HepG2 (cell line): ENCODE results near the gene PGP. TPM values are rescaled to one million over a fixed set of nuclear protein-coding genes. Genes with fewer than 3 reads are reported as not detected.

Source experiments
- ATF4 ChIP-seq, 2 experiments: fragments of 450-650 bp in 1 of 2; sonication (generic) in 1 of 2; formaldehyde crosslinking; IDR thresholded peaks; 2 replicates each; pipeline versions ENCODE4 v1.5.0 to v1.8.0; 2020 to 2022; ENCODE audit warnings: mild to moderate bottlenecking in 1 of 2, missing genetic modification reagents in 1 of 2
- CEBPG ChIP-seq: IDR thresholded peaks from 2 replicates; pipeline ENCODE4 v1.6.1; 2016
- GATAD2A ChIP-seq: IDR thresholded peaks from 2 replicates; pipeline ENCODE4 v1.6.1; 2016
- HMG20B ChIP-seq: conservative IDR thresholded peaks from 2 replicates; pipeline ENCODE4 v1.6.1; 2016; ENCODE audit warnings: missing genetic modification reagents, missing compliant biosample characterization
- KDM4B ChIP-seq: sonication (generic); formaldehyde crosslinking; IDR thresholded peaks from 2 replicates; pipeline ENCODE4 v1.4.0; 2020; ENCODE audit warnings: missing genetic modification reagents
- KDM6A ChIP-seq: IDR thresholded peaks from 2 replicates; pipeline ENCODE4 v1.6.1; 2016; ENCODE audit warnings: low read depth
- MAFF ChIP-seq: IDR thresholded peaks from 2 replicates; pipeline ENCODE4 v1.6.1; 2011; ENCODE audit warnings: low read depth, low read length, improper control_type of control experiment
- NFE2L2 ChIP-seq: fragments of 150-350 bp; IDR thresholded peaks from 2 replicates; pipeline ENCODE4 v1.6.1; 2014; ENCODE audit warnings: low read length
- PHB2 ChIP-seq: fragments of 450-650 bp; IDR thresholded peaks from 2 replicates; pipeline ENCODE4 v1.6.1; 2018; ENCODE audit not compliant: partially characterized antibody
- SMC3 ChIP-seq: IDR thresholded peaks from 2 replicates; pipeline ENCODE4 v1.6.1; 2011; ENCODE audit warnings: low read length, improper control_type of control experiment
- TBX2 ChIP-seq: sonication (generic); formaldehyde crosslinking; IDR thresholded peaks from 2 replicates; pipeline ENCODE4 v1.5.0; 2020; ENCODE audit warnings: missing genetic modification reagents, mild to moderate bottlenecking, borderline replicate concordance
- ZBTB26 ChIP-seq: IDR thresholded peaks from 2 replicates; pipeline ENCODE4 v1.6.1; 2016; ENCODE audit warnings: missing compliant biosample characterization, missing genetic modification reagents, borderline replicate concordance
- ZNF142 ChIP-seq: sonication (generic); formaldehyde crosslinking; IDR thresholded peaks from 2 replicates; pipeline ENCODE4 v1.4.0; 2020; ENCODE audit warnings: missing genetic modification reagents
- ZNF441 ChIP-seq: sonication (generic); formaldehyde crosslinking; IDR thresholded peaks from 2 replicates; pipeline ENCODE4 v1.7.0; 2021; ENCODE audit warnings: missing genetic modification reagents, borderline replicate concordance
- ZNF619 ChIP-seq: sonication (generic); formaldehyde crosslinking; IDR thresholded peaks from 2 replicates; pipeline ENCODE4 v1.4.0; 2020; ENCODE audit warnings: mild to moderate bottlenecking, missing genetic modification reagents
- ZNF672 ChIP-seq: sonication (generic); formaldehyde crosslinking; IDR thresholded peaks from 2 replicates; pipeline ENCODE4 v1.8.1; 2022; ENCODE audit warnings: missing genetic modification reagents
- polyA plus RNA-seq, 8 experiments: library from polyadenylated mRNA; depleted of rRNA in 3 of 8; stranded (reverse) in 7 of 8; unstranded in 1 of 8; fragments of >200 nt; fragmentation: Illumina TruSeq in 4 of 8; extraction: Trizol in 4 of 8; gene quantifications; 2 replicates each; pipeline versions ENCODE4 v1.2.1 to v1.2.3, GENCODE V29; 2011 to 2016; ENCODE audit warnings: low read depth in 4 of 8, missing spikeins in 1 of 8, mixed read lengths in 1 of 8; ENCODE audit not compliant: insufficient read depth in 1 of 8
- total RNA-seq, 5 experiments: library from RNA; depleted of rRNA; stranded (reverse); fragments of >200 nt; fragmentation: Illumina TruSeq; extraction: Trizol; gene quantifications; 2 replicates each; pipeline ENCODE4 v1.2.3, GENCODE V29; 2016; ENCODE audit warnings: low read depth in 1 of 5
- TF ChIP-seq, protein P1 (sequence below): sonication (generic); formaldehyde crosslinking; IDR thresholded peaks from 2 replicates; pipeline ENCODE4 v1.4.0; 2020; ENCODE audit warnings: missing genetic modification reagents, borderline replicate concordance
- TF ChIP-seq, protein P2 (sequence below): IDR thresholded peaks from 2 replicates; pipeline ENCODE4 v1.6.1; 2016; ENCODE audit warnings: missing compliant biosample characterization, missing genetic modification reagents, borderline replicate concordance

Gene PGP
- total and polyA plus RNA-seq, 2 of the 13 experiments (the other 11 are each of a cell fraction or from before 2014, with no cell fraction given) = 7.3 to 18.3 TPM

- TF ChIP-seq, protein P1, sequence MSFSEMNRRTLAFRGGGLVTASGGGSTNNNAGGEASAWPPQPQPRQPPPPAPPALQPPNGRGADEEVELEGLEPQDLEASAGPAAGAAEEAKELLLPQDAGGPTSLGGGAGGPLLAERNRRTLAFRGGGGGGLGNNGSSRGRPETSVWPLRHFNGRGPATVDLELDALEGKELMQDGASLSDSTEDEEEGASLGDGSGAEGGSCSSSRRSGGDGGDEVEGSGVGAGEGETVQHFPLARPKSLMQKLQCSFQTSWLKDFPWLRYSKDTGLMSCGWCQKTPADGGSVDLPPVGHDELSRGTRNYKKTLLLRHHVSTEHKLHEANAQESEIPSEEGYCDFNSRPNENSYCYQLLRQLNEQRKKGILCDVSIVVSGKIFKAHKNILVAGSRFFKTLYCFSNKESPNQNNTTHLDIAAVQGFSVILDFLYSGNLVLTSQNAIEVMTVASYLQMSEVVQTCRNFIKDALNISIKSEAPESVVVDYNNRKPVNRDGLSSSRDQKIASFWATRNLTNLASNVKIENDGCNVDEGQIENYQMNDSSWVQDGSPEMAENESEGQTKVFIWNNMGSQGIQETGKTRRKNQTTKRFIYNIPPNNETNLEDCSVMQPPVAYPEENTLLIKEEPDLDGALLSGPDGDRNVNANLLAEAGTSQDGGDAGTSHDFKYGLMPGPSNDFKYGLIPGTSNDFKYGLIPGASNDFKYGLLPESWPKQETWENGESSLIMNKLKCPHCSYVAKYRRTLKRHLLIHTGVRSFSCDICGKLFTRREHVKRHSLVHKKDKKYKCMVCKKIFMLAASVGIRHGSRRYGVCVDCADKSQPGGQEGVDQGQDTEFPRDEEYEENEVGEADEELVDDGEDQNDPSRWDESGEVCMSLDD = no peak; the same call in 1 of the 2 replicates
- TF ChIP-seq ZNF619 (CRISPR knock-in tag) = no peak
- TF ChIP-seq ZBTB26 (CRISPR knock-in tag) = no peak
- no peak for TF ChIP-seq SMC3
- no peak for TF ChIP-seq KDM6A
- peak; percentile 53; the same call in 1 of the 2 replicates for TF ChIP-seq ZNF441
- no peak for TF ChIP-seq NFE2L2
- TF ChIP-seq HMG20B (CRISPR knock-in tag) = no peak
- no peak for TF ChIP-seq ZNF672 (CRISPR knock-in tag)
- TF ChIP-seq, protein P2, sequence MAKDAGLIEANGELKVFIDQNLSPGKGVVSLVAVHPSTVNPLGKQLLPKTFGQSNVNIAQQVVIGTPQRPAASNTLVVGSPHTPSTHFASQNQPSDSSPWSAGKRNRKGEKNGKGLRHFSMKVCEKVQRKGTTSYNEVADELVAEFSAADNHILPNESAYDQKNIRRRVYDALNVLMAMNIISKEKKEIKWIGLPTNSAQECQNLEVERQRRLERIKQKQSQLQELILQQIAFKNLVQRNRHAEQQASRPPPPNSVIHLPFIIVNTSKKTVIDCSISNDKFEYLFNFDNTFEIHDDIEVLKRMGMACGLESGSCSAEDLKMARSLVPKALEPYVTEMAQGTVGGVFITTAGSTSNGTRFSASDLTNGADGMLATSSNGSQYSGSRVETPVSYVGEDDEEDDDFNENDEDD (CRISPR knock-in tag) = peak; percentile 79; the same call in 1 of the 2 replicates
- peak; percentile 98 for TF ChIP-seq CEBPG (CRISPR knock-in tag)
- TF ChIP-seq MAFF = no peak
- no peak; the same call in 1 of the 2 replicates for TF ChIP-seq GATAD2A (CRISPR knock-in tag)
- TF ChIP-seq ZNF142 = no peak
- TF ChIP-seq PHB2 = no peak
- peak in 1 of 2 experiments; percentile 63; a peak in 1 of 4 replicates for TF ChIP-seq ATF4 (CRISPR knock-in tag; IDR thresholded peaks at IDR 0.05)
- TF ChIP-seq KDM4B = no peak
- peak; percentile 95 for TF ChIP-seq TBX2 (CRISPR knock-in tag)
Observed at GRCh38 chr16:2223221-2223941, 8.7 kb upstream of the PGP start, which contains the start of gene E4F1 (continued).
